Measurements from ENCODE around the gene ZNF821.
"Not testable (repeated sequence)": the region's sequence is repeated elsewhere in the genome, so short reads cannot be mapped to it uniquely, and the experiment has no call there.

The ZNF821 gene, protein sequence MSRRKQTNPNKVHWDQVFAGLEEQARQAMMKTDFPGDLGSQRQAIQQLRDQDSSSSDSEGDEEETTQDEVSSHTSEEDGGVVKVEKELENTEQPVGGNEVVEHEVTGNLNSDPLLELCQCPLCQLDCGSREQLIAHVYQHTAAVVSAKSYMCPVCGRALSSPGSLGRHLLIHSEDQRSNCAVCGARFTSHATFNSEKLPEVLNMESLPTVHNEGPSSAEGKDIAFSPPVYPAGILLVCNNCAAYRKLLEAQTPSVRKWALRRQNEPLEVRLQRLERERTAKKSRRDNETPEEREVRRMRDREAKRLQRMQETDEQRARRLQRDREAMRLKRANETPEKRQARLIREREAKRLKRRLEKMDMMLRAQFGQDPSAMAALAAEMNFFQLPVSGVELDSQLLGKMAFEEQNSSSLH

GRCh38 chr16:71883849-71884638 is at the start of gene ZNF821:
TSS of gene ZNF821 (minus strand) at chr16:71884182. CDS start at chr16:71879946, 4,236 bp downstream.
- peak; percentile 38 to 57 for DNase-seq

- no peak for DNase-seq
Measured at GRCh38 chr16:71933017-71933416, 49.0 kb upstream of the ZNF821 start.

DNA sequence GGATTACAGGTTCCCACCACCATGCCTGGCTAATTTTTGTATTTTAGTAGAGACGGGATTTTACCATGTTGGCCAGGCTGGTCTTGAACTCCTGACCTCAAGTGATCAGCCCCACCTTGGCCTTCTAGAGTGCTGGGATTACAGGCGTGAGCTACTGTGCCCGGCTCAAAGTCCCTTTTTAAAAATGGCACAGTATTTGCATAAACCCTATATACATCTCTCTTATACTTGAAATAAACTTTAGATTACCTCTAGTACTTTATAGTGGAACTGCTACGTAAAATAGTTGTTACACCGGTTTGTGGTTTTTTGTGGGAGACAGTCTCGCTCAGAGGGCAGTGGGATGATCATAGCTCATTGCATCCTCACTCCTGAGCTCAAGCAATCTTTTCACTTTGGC is 47.6 kb upstream of the ZNF821 start:
- no peak for DNase-seq

DNA sequence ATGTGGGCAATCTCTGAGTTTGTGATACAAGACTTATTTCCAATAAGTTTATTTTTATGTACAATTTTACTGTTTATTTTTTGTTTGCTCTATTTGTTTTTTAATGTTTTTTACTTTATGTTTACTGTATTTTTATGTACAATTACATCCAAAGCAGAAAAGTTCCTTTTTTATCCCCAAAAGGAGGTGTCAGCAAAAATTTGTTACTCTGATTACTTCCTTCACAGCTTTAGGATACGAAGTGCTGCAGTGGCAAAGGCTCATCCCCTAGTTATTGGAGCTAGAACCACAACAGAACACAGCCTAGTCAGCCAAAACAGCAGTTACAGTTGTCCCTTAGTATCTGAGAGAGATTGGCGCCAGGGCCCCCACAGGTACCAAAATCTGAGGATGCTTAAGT is 47.0 kb upstream of the ZNF821 start:
- no peak for DNase-seq

- DNase-seq: no peak
Measured at GRCh38 chr16:71930013-71930563, 46.1 kb upstream of the ZNF821 start.

- no peak for DNase-seq
Measured at GRCh38 chr16:71929048-71929447, 45.1 kb upstream of the ZNF821 start.

DNA sequence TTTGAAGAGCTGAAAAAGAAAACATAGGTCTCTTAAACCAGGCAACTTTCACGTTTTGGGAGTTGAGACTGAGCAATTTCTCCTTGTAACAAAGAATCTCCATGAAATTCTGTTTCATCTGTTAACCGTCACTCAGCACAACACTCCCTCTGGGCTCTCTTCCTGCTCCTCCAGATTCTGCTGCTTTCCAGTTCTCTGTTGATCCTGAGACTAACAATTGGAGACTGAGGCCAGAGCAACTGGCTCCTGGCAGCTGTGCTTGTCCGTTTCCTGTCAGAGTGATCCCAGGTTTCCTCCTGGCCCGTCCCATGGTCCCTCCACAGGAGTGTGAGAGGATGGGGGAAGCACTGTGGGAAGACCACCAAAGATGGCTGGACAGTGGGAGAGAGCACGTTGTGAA is 43.8 kb upstream of the ZNF821 start:
- no peak for DNase-seq

DNA sequence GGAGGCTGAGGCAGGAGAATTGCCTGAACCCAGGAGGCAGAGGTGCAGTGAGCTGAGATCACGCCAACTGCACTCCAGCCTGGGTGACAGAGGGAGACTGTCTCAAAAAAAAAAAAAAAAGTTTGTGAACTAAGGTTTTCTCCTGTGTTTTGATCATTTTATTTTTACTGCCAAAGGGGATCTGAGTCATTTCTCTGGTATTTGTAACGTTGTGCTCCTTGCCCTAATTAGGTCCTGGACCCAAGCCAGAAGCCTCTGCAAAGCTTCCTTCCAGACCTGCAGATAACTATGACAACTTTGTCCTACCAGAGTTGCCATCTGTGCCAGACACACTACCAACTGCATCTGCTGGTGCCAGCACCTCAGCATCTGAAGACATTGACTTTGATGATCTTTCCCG is 43.4 kb upstream of the ZNF821 start:
- no peak for DNase-seq

DNA sequence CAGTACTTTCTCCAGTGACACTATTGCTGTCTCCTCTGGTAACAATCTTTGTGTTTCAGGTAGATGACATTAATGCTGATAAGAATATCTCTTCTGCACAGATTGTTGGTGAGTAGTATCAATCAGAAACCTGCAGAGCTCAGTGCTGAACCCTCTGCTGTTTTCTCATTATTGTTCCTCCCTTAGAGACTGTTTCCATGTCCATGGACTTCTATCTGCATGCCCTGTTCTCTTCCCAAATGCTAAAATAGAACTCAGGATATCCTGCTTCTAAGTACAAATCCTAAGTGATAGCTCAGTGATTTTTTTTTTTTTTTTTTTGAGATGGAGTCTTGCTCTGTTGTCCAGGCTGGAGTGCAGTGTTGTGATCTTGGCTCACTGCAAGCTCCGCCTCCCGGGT is 40.7 kb upstream of the ZNF821 start:
- no peak for DNase-seq

DNA sequence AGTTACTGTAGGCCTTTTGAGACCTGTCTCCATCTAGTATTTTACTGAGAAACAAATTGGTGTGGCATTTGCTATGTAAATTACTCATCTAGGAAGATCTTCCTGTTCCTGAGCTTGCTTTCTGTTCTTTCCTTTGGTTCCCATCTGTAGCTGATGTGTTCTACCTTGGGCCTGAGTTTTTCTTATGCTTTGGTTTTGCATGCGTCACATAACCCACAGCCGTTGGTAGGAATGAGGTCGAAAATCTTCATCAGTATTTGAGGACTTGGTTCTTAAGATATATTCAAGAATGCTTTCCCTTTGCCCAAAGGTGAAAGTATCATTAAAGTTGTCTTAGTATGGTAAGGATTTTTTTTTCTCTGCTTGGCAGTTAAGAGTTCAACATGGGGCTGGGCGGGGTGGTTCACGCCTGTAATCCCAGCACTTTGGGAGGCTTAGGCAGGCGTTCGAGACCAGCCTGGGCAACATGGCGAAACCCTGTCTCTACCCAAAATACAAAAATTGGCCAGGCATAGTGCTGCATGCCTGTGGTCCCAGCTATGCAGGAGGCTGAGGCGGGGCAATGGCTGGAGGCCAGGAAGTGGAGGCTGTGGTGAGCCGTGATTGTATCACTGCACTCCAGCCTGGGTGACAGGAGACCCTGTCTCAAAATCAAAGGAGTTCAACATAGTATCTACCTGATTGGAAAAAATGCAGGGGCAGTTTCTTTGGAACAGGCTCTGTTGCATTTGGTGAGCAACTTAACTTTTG is 40.1 kb upstream of the ZNF821 start:
- no peak for DNase-seq

GRCh38 chr16:71920658-71921057 is 36.7 kb upstream of the ZNF821 start:
- DNase-seq: no peak

DNA sequence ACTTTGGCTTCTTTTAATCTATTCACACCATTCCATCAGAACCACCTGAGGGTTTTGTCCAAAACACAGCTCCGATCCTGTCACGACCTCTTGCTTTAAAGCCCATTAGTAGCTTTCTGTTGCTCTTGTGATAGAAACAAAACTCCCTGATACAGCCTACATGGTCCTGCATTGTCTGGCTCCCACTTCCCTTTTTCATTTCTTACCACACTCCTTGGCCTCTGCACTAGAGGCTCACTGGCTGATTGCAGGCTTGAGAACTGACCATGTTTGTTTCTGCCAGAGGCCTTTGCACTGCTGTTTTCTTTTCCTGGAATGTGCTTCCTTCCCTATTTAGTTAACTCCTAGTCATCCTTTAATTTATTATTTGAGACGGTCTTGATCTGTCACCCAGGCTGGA is 35.1 kb upstream of the ZNF821 start:
- DNase-seq: no peak

- no peak for DNase-seq
Measured at GRCh38 chr16:71917900-71918299, 33.9 kb upstream of the ZNF821 start.

DNA sequence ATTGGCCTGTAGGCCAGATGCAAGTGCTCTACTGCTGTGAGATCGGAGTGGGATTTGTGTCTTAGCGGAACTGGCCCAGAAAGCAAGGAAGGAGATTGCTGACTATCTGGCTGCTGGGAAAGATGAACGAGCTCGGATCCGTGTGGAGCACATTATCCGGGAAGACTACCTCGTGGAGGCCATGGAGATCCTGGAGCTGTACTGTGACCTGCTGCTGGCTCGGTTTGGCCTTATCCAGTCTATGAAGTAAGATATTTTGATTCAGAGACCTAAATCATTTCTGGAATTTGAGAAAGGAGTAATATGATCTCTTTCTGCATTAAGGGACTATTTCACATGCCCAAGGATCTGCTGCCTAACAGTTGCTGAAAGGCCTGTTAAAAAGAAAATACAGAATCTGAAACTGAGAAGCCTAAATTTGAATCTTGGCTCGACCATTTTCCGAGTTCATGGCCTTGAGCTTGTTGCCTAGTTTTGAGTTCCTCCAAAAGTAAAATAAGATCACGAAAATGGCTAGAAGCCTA is 32.5 kb upstream of the ZNF821 start:
- no peak for DNase-seq

- no peak for DNase-seq
Measured at GRCh38 chr16:71915350-71915749, 31.4 kb upstream of the ZNF821 start.

DNA sequence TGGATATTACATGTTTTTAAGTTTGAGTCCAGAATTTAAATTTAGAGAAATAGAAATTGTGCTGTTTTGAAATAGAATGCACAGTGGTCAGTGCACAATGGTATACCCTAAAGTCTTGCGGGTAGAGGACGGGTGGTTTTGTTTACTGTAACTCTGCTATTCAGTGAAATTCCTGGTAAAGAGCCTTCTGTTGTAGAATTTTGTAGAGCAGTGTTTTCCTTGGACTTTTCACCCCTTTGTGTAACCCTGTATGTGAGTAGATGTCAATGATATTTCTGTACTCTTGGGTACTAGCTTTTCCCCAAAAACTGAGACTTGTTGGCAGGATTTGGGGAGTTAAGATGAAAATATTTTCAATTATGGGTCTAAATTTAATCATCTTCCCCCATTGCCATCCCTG is 30.8 kb upstream of the ZNF821 start:
- no peak for DNase-seq

- no peak for DNase-seq
Measured at GRCh38 chr16:71912534-71913275, 28.7 kb upstream of the ZNF821 start.

DNA sequence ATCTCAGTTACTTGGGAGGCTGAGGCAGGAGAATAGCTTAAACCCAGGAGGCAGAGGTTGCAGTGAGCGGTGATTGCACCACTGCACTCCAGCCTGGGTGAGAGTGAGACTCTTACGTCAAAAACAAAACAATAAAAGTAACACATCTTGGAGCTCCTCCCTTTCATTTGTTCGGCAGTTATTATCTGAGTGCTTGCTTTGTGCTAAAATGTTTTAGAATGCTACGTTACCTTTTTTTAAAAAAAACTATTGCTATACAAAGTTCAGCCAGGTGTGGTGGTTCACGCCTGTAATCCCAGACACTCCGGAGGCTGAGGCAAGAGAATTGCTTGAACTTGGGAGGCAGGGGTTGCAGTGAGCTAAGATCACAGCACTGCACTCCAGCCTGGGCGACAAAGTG is 27.1 kb upstream of the ZNF821 start:
- DNase-seq: no peak

GRCh38 chr16:71905765-71906164 is 21.8 kb upstream of the ZNF821 start:
- DNase-seq: not testable (repeated sequence)

GRCh38 chr16:71904239-71904638 is 20.3 kb upstream of the ZNF821 start:
- no peak for DNase-seq

DNA sequence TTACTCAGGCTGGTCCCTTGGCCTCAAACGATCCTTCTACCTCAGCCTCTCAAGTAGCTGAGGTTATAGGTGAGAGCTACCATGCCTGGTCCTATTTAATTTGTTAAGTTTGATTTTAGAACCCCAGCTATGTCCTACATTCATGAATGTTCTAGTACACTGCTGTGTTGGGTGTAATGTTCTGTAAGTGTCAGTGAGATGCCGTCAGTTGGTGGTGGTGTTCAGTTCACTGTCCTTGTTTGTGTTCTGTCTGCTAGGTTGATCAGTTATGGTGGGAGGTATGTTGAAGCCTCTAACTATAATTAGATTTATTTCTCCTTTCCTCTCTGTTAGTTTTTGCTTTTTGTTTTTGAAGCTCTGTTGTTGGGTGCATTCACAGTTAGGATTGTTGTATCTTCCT is 19.6 kb upstream of the ZNF821 start:
- no peak for DNase-seq

Measured in hippocampal formation (tissue), 2 donors.